Measurements from ENCODE around the gene NEGR1.

- TF ChIP-seq CTCF (IDR thresholded peaks at IDR 0.05 in 4 of 5, conservative IDR thresholded peaks at IDR 0.05 in 1 of 5) (no peak), POLR2A (IDR thresholded peaks at IDR 0.05) (no peak)
Observed at GRCh38 chr1:71461416-71461815, 820.9 kb downstream of the NEGR1 start.
